ENCODE measurements around the gene WDTC1. TPM values are rescaled to one million over a fixed set of nuclear protein-coding genes. Genes with fewer than 3 reads are reported as not detected.

WDTC1 gene
- total and polyA plus RNA-seq, 2 of the 13 experiments (the other 11 are each of a cell fraction or from before 2014, with no cell fraction given) = 5.5 TPM

DNA sequence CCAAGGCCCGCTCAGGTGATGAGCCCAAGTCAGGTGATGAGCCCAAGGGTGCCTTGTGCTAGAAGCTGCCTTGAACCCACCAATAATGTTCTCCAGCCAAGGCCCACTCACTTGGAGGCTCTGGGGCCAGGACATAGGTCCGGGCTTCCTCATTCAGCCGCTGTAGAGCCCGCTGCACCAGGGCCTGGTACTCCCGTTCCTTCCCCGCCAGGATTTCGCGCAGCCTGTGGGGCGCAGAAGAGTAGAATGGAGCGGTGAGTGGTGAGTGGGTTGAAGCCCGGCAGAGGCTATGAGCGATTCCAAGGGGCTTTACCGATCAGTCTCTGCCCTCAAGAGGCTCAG is 121.8 kb downstream of the WDTC1 start (continued):
- TF ChIP-seq, protein P1, sequence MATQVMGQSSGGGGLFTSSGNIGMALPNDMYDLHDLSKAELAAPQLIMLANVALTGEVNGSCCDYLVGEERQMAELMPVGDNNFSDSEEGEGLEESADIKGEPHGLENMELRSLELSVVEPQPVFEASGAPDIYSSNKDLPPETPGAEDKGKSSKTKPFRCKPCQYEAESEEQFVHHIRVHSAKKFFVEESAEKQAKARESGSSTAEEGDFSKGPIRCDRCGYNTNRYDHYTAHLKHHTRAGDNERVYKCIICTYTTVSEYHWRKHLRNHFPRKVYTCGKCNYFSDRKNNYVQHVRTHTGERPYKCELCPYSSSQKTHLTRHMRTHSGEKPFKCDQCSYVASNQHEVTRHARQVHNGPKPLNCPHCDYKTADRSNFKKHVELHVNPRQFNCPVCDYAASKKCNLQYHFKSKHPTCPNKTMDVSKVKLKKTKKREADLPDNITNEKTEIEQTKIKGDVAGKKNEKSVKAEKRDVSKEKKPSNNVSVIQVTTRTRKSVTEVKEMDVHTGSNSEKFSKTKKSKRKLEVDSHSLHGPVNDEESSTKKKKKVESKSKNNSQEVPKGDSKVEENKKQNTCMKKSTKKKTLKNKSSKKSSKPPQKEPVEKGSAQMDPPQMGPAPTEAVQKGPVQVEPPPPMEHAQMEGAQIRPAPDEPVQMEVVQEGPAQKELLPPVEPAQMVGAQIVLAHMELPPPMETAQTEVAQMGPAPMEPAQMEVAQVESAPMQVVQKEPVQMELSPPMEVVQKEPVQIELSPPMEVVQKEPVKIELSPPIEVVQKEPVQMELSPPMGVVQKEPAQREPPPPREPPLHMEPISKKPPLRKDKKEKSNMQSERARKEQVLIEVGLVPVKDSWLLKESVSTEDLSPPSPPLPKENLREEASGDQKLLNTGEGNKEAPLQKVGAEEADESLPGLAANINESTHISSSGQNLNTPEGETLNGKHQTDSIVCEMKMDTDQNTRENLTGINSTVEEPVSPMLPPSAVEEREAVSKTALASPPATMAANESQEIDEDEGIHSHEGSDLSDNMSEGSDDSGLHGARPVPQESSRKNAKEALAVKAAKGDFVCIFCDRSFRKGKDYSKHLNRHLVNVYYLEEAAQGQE (IDR thresholded peaks at IDR 0.05; ENCODE audit: borderline replicate concordance in 1 of 2, low read depth in 1 of 2, low read length in 2 of 2) = no peak
- no peak for TF ChIP-seq ESRRA (CRISPR knock-in tag; IDR thresholded peaks at IDR 0.05; ENCODE audit: low read depth)

DNA sequence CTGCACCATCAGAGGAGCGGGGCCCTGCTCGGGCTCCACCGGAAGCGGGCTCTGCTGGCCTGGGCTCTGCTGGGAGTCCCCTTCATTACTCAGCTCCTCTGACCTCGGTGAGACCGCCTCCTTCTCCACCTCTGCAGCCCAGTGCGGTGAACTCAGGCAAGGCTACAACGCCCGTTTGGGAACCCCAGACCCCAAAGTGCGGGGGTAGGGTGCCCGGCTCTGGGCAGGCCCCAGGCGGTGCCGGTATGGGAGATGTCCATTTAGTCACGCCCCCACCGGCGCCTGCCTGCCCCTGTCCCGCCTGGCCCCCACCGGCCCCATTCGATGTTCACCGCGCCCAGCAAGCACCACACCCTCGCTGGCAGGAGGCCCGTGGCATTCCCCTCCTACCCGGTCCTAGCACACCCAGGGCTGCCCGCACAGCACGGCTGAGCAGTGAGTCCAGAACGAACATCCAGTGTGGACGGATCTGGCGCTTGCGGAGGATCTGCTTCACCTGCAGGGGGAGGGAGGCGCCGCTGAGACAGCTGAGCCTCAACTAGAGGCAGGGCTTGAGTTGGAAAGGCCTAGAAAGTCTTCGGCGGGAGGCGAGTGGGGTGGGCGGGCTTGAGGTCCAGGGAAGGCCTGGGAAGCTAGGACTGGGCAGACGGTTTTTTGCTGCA is 122.3 kb downstream of the WDTC1 start:
- peak; percentile 24 for ATAC-seq
- CTCF ChIA-PET (ENCODE audit: low intra/inter-chr PET ratio, low total read pairs) = interaction anchor here (1.0 to 2.1 kb wide), 5 partner anchors 16 to 56 kb away, joined by 3 to 19 read pairs (median 6); no protein-coding TSS in a partner anchor
- H3K27me3 ChIP-seq (ENCODE audit: control insufficient read depth in 1 of 2, insufficient read depth in 2 of 2, low read length in 2 of 2) = no peaks in the 10 kb centered on the region
- H4K20me1 ChIP-seq (ENCODE audit: insufficient read depth, low read length) = no peaks in the 10 kb centered on the region
- no peak overlapping the region for H2AFZ ChIP-seq (ENCODE audit: low read length)
- intact Hi-C loops (cut with micrococcal nuclease; ENCODE audit: unreplicated experiment) (loop anchor here (1.0 kb wide), 3 partner anchors 17 to 39 kb away; no protein-coding TSS in a partner anchor), in situ Hi-C loops (cut with HindIII; ENCODE audit: extremely low pct_ligation_motif_present, low pct_unique_long_range_greater_than_20kb) (loop anchor here (5.0 kb wide), 1 partner anchor 36 kb away; the partner anchor contains the start of gene GPR3)
- 0 out of 5 replicates have a peak, but pooled peaks cover 0 to 2% of the 10 kb centered on the region in 2 experiments for H3K36me3 ChIP-seq (replicated peaks in 1 of 2; ENCODE audit: control insufficient read depth in 1 of 2, insufficient read depth in 2 of 2, low read length in 2 of 2)
- H3K4me1 ChIP-seq (ENCODE audit: insufficient read depth, low read length) = peaks cover 13% of the 10 kb centered on the region
- BruUV-seq (replicated peaks) = no TSS peak
- POLR2A ChIA-PET = no interaction called here
- H3K4me2 ChIP-seq (ENCODE audit: low read depth, low read length) = no peak overlapping the region
- no peaks in the 10 kb centered on the region for H3K9me3 ChIP-seq (ENCODE audit: low read length)
- peak overlapping the region in 1 of 3 experiments; percentile 61; a peak in 1 of 6 replicates for H3K4me3 ChIP-seq (replicated peaks in 1 of 3; ENCODE audit: insufficient read depth in 1 of 3, low read depth in 2 of 3, low read length in 3 of 3)
- H3K9ac ChIP-seq (ENCODE audit: insufficient read depth, low read depth, low read length) = no peak overlapping the region
- no peaks in the 10 kb centered on the region for H3K79me2 ChIP-seq (ENCODE audit: insufficient read depth, low read length)
- no peak for FAIRE-seq
- WGBS (ENCODE audit: low lambda C conversion rate) = 93% methylated on average over 27 of the region's 37 CpGs
- TF ChIP-seq ZNF768 (CRISPR knock-in tag; IDR thresholded peaks at IDR 0.05) = no peak
- TF ChIP-seq, protein P2, sequence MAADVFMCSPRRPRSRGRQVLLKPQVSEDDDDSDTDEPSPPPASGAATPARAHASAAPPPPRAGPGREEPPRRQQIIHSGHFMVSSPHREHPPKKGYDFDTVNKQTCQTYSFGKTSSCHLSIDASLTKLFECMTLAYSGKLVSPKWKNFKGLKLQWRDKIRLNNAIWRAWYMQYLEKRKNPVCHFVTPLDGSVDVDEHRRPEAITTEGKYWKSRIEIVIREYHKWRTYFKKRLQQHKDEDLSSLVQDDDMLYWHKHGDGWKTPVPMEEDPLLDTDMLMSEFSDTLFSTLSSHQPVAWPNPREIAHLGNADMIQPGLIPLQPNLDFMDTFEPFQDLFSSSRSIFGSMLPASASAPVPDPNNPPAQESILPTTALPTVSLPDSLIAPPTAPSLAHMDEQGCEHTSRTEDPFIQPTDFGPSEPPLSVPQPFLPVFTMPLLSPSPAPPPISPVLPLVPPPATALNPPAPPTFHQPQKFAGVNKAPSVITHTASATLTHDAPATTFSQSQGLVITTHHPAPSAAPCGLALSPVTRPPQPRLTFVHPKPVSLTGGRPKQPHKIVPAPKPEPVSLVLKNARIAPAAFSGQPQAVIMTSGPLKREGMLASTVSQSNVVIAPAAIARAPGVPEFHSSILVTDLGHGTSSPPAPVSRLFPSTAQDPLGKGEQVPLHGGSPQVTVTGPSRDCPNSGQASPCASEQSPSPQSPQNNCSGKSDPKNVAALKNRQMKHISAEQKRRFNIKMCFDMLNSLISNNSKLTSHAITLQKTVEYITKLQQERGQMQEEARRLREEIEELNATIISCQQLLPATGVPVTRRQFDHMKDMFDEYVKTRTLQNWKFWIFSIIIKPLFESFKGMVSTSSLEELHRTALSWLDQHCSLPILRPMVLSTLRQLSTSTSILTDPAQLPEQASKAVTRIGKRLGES (CRISPR knock-in tag; IDR thresholded peaks at IDR 0.05; ENCODE audit: borderline replicate concordance) = no peak
- TF ChIP-seq ZBTB38 (CRISPR knock-in tag; IDR thresholded peaks at IDR 0.05) = peak; percentile 48; the same call in 1 of the 2 replicates
- TF ChIP-seq FOXA3 (CRISPR knock-in tag; IDR thresholded peaks at IDR 0.05) = no peak
- TF ChIP-seq TEAD2 (CRISPR knock-in tag; IDR thresholded peaks at IDR 0.05) = no peak
- no peak for TF ChIP-seq ZNF335 (CRISPR knock-in tag; IDR thresholded peaks at IDR 0.05)
- TF ChIP-seq MIER3 (CRISPR knock-in tag; IDR thresholded peaks at IDR 0.05; ENCODE audit: borderline replicate concordance) = no peak
- no peak for TF ChIP-seq ZNF556 (CRISPR knock-in tag; IDR thresholded peaks at IDR 0.05; ENCODE audit: borderline replicate concordance)
- TF ChIP-seq, protein P3, sequence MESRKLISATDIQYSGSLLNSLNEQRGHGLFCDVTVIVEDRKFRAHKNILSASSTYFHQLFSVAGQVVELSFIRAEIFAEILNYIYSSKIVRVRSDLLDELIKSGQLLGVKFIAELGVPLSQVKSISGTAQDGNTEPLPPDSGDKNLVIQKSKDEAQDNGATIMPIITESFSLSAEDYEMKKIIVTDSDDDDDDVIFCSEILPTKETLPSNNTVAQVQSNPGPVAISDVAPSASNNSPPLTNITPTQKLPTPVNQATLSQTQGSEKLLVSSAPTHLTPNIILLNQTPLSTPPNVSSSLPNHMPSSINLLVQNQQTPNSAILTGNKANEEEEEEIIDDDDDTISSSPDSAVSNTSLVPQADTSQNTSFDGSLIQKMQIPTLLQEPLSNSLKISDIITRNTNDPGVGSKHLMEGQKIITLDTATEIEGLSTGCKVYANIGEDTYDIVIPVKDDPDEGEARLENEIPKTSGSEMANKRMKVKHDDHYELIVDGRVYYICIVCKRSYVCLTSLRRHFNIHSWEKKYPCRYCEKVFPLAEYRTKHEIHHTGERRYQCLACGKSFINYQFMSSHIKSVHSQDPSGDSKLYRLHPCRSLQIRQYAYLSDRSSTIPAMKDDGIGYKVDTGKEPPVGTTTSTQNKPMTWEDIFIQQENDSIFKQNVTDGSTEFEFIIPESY (CRISPR knock-in tag; IDR thresholded peaks at IDR 0.05) = peak; percentile 98
- no peak for DNase-seq (ENCODE audit: low spot score)
- H3K27ac ChIP-seq (ENCODE audit: extremely low read length, insufficient read depth, low read length) = no peak overlapping the region
